Stimulated activated naive CD4-positive, alpha-beta T cell treated with Interleukin-2 at 50 U/mL for 16 hours (primary cell): ENCODE data around the gene NAALADL2.

ENCODE experiments used
- DNase-seq: peaks from one replicate; lab custom pipeline; 2025; lab: John Stamatoyannopoulos, UW

NAALADL2 gene

DNA sequence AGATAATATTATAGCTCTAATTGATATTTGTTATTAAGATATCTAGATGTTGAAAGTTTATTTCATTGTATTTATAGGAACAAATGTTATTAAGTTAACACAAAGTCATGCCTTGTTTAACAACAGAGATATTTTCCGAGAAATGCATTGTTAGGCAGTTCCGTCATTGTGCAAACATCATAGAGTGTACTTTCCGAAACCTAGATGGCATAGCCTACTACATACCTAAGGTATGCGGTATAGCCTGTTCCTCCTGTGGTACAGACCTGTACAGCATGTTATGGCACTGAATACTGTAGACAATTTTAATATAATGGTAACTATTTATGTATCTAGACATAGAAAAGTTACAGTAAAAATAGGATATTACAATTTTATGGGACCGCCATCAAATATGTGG, 114.3 kb downstream of the NAALADL2 start:
- no peak for DNase-seq

GRCh38 chr3:174986685-174987084, 127.6 kb downstream of the NAALADL2 start:
- DNase-seq, result no peak

- no peak for DNase-seq
Measured at GRCh38 chr3:175001091-175001490, 142.0 kb downstream of the NAALADL2 start.

DNA sequence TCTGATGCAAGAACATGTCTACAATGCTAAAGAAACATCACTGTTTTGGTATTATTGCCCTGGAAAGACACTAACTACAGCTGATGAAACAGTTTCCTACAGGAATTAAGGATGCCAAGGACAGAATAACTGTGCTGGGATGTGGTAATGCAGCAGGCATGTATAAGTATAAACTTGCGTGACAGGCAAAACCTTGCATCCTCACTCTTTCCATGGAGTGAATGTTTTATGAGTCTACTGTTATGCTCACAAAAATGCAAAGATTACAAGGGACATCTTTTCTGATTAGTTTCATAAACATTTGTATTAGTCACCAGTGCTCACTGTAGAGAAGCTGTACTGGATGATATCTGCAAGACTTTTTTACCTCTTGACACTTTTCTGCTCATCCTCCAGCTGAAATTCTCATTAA, 143.6 kb downstream of the NAALADL2 start:
- no peak for DNase-seq

DNA sequence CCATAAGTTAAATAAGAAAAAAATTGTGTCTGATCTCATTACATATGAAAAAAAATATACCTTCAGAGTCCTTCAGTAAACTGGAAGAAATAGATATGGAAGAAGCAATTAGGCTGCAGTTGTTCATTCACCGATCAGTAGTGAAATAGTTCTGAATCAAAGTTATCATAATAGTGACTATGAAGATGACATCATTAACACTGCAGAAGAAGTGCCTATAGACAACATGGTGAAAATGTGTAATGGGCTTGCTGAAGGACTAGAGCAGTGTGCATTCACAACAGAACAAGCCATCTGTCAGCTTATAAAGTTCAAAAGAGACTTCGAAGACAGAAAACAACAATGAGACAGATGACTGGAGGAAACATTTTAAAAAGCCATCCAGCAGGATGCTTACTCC, 144.5 kb downstream of the NAALADL2 start:
- no peak for DNase-seq

DNA sequence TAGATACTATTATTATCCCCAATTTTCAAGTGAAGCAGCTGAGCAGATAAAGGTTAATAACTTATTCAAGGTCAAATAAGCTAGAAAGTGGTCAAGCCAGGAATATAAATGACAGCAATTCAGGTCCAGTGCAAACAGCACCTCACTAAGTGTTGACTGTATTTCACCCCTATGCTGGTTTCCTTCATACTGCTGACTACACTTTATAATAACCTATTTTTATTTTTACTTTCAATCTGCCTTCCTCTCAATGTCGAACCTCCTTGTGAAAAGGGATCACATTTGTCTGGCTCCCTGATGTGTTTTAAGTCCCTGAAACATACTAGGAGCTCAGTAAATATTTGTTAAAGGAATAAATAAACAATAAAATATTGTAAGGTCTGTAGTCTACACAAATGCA, 146.1 kb downstream of the NAALADL2 start:
- no peak for DNase-seq

DNA sequence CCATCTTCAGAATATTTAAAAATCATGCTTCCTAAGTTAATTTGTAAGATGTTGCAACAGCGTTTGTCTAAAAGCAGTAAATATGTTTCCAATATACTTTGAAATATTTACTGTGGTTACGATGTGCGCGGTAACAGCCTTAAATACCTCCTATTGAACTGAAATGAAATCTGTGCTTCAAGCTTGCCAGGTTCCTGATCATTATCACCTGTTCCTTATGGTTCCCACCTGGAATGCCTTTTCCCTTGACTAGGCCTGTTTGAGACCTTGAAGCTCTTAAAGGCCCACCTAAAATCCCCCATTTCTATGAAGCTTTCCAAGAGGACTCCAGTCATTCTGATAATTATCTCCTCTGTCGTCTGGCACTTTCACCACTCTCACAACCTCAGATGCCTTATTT, 146.7 kb downstream of the NAALADL2 start:
- no peak for DNase-seq

- DNase-seq, result no peak
Measured at GRCh38 chr3:175007306-175007705, 148.2 kb downstream of the NAALADL2 start.

DNA sequence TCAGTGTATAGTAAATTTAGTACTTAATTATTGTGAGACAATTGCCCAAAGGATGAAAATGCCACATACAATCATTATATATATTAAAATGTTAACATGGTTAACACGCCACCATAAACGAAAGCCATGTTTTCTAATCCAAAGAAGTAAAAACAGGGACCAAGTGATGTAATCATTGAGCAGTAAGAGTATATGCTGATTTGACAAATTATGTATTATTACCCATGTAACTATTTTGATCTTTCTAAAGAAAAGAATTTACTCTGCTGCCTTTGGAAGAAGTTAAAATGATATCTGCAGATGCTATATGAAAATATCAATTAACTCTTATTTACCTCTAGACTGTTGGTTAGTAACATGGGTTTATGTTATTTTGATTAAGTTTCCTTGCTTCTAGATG, 150.2 kb downstream of the NAALADL2 start:
- DNase-seq, result no peak

DNA sequence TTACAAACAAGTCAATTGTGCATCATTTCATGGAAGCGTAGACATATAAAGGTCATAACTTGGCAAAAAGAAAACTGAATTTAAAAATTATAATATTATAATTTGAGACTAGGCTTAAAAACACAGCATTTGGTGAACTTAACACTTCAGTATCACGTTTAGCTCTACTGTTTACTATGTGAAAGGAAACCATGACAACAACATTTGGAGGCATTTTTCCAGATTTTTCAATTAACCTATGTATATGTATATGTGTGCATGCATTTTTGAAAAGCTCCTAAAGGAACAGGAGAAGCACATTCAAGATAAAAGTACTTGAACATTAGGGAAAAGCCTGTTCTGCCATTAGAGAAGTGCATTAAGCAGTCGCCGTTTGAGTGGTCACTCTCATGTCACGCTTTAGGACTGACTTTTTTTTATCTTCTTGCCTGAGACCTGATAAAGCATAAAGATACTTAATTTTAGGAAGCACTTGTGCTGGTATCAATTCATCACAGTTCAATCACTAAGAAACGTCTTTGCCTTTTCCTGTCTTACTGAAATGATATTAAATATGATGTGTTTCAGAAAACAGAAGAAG, 156.0 kb downstream of the NAALADL2 start:
- no peak for DNase-seq

DNA sequence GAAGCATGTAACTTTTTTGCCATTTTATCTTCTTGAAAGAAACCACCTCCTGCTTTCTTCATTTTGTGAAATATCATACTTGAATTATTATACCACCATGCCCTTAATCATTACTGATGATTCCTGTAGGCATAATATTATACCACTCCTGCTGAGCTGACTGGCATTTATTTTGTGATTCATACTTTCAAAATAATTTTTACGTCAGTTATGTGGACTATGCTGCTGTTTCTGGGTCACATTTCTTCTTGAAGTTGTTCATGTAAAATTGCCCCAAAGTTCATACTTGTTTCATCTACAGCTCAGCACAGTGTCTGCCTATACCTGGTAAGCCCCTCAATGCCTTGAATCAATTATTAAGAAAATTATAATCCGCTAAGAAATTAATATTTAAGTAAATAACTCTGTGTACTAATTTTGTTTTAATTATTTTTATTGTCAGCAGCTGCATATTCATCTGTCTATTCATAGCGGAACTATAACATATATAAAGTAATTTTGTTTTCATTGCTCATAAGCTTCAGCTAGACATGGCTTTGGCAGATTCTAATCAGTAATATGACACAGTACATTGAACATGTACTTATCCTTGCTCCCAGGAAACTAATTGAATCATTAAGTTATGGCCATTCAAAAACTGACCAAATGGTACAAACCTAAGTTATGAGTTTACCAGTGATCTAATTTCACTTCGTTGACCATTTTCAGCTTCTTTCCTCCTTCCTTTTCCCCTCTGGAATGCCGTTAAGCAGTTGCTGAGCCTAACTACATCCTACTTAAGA, 160.0 kb downstream of the NAALADL2 start:
- DNase-seq, result no peak

DNA sequence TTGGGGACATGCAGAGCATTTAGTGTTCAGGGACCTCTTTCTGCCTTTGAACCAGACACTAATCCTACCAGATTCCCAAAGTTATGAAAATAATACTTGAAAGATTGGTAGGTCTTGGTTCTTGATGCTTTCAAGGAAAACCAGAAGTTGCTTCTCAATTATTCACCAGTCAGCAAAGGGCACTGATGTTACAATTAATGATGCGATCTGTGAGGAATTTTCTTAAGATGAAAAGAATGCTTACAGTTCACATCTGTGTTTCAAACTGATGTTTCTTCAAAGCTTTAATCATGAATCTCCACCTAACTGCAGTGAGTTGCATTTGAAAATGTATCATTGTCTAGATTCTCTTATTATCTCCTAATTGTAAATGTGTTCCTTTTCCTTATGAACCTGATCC, 161.0 kb downstream of the NAALADL2 start:
- DNase-seq, result no peak

DNA sequence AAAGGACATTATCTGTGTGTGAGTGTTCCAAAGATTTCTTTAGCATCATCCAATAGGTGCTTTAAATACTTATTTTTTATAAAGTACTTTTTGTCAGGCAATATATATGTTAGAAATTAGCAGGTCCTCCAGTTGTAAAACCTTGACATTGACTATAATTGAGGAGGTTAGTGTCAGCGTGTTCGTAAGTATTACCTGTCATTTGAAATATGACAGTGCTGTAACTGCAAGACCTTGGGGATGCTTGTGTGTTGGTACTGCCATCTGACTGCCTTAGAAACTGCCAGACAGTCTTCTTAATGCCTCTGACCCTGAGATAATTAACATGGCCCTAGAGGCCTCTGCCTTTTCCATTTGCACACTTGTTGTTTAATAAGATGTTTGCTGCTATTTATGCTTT, 170.7 kb downstream of the NAALADL2 start:
- DNase-seq, result no peak

DNA sequence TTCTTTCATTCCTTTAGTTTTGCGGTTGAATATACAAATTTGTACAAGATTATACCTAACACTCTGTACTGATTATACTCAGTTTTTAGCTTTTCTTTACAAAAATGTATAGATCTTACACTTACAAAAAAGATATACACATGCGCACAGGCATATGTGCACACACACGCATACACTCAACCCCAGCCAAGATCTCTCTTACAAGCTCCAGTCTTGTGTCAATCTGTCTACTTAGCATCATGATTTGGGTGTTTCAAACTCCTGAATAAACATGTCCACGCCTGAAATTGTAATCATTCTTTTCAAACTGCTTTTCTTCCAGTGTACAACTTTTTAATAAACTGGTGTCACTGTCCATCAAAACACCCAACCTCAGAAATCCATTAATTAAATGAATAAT, 180.7 kb downstream of the NAALADL2 start:
- no peak for DNase-seq

- no peak for DNase-seq
Measured at GRCh38 chr3:175041369-175041768, 182.2 kb downstream of the NAALADL2 start.

- DNase-seq, result no peak
Measured at GRCh38 chr3:175046601-175047000, 187.5 kb downstream of the NAALADL2 start.

- DNase-seq, result no peak
Measured at GRCh38 chr3:175047786-175048185, 188.7 kb downstream of the NAALADL2 start.

DNA sequence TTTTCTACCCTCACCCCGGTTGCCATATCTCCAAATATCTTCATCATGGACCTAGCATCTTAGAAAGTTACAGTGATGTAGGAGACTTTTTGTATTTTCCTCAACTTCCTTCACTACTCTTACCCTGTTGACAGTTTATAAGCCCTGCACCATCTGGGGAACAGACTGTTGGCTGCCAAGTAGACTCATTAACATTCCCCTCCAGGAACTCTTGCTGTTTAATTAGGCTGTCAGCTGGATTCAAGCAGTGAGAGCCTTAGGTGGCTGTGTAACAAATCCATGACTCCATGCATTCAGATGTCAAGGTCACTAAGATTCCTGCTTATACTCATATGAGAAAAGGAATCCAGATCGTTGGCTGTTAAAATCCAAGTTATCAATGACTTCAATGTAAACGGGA, 198.3 kb downstream of the NAALADL2 start:
- DNase-seq, result no peak

DNA sequence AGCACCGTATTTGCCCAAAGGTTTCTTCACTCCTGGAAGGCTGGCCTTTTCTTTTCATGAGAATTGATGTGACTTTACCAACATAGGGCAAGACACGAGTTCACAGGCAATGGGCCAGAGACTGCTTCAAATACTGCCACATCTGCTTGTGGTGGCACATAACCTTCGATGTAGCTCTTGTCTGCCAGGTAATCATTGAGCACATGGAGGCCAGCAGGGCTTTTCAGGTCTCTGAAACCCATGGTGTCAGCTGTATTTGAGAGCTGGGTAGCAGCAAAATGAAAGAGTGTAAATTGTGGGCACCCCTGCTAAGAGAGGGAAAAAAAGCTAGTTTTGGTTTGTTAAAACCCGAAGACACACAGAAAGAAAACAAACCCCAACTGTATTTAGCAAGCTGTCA, 200.7 kb downstream of the NAALADL2 start:
- DNase-seq, result no peak

- no peak for DNase-seq
Measured at GRCh38 chr3:175065497-175065896, 206.4 kb downstream of the NAALADL2 start.

- DNase-seq, result no peak
Measured at GRCh38 chr3:175066617-175067415, 207.7 kb downstream of the NAALADL2 start.

DNA sequence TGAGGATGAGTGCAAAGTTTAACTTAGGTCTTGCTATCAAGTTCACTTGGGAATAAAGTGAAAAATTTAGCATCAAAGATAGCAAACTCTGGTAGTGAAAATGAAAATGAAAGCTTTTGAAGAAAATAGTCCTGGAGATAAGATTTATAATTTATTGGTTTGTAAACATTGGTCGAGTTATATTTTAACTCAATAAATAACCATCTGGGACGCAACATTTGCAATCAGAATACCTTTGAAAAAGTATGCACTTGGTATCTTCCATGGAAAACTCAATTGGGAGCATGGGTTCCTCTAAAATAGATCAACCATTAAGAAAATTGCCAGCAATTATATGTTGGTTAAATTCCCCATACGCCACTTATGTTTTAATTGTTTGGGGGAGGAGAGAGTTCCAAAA, 209.5 kb downstream of the NAALADL2 start:
- no peak for DNase-seq

- DNase-seq, result no peak
Measured at GRCh38 chr3:175070946-175071345, 211.8 kb downstream of the NAALADL2 start.
